Measurements from ENCODE around the gene IGSF1. TPM values are rescaled to one million over a fixed set of nuclear protein-coding genes. Genes with fewer than 3 reads are reported as not detected.
A peak's percentile ranks its signal among the peaks of the same experiment; 100 is the strongest.

IGSF1 gene
- total and polyA plus RNA-seq, 2 of the 13 experiments (the other 11 are each of a cell fraction or from before 2014, with no cell fraction given) = 58.7 to 108 TPM

DNA sequence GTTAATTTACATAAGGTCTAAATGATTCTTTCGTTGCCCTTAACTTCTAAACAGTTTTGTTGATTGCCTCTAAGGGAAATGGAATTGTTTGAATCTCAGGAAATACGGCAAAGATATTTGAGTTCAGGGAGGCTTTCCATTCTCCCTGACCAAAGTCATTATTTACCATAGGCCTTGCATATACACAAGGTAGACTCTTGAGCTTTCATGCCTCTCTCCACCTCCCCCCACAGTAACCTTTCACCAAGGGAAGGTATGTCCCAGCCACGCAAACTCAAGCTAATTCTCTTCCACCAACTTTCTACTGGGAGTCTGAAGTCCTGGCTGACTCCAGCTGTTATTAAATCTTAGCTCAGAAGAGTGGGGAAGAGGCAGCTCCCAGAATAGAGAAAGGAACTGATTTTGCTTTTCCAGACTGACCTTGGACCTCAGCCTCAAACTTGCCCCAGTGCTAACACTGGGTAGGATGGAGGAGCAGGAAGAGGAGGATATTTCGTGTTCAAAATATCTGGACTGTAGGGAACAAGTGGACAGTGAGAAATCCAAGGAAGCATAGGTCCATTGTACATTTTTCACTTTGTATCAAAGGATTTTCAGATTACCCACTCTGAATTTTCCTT is 1.4 kb downstream of the IGSF1 start:
- Histone ChIP-seq H3K4me3 (replicated peaks in 1 of 3; ENCODE audit: insufficient read depth in 1 of 3, low read depth in 2 of 3, low read length in 3 of 3) (peak overlapping the region; percentile 68 to 73 (median 72)), H3K79me2 (ENCODE audit: insufficient read depth, low read length) (no peaks in the 10 kb centered on the region), H3K36me3 (replicated peaks in 1 of 2; ENCODE audit: control insufficient read depth in 1 of 2, insufficient read depth in 2 of 2, low read length in 2 of 2) (peaks cover 1 to 20% of the 10 kb centered on the region in 2 experiments; a peak in 2 of 5 replicates), H3K9me3 (ENCODE audit: low read length) (no peaks in the 10 kb centered on the region), H3K9ac (ENCODE audit: insufficient read depth, low read depth, low read length) (peak overlapping the region; percentile 71), H3K4me2 (ENCODE audit: low read depth, low read length) (peak overlapping the region; percentile 86), H3K4me1 (ENCODE audit: insufficient read depth, low read length) (peaks cover 10% of the 10 kb centered on the region), H2AFZ (ENCODE audit: low read length) (no peak overlapping the region), H3K27me3 (ENCODE audit: control insufficient read depth in 1 of 2, insufficient read depth in 2 of 2, low read length in 2 of 2) (no peaks in the 10 kb centered on the region), H3K27ac (ENCODE audit: extremely low read length, insufficient read depth, low read length) (peak overlapping the region; percentile 87), H4K20me1 (ENCODE audit: insufficient read depth, low read length) (no peaks in the 10 kb centered on the region)
- FAIRE-seq = peak; percentile 95
- ATAC-seq = peak; percentile 88
- no TSS peak for BruUV-seq (replicated peaks)
- in situ Hi-C loops (cut with HindIII; ENCODE audit: extremely low pct_ligation_motif_present, low pct_unique_long_range_greater_than_20kb) = no loop called here
- POLR2A ChIA-PET = interaction anchor here (1.0 to 1.6 kb wide), 2 partner anchors 16 to 24 kb away, joined by 4 to 5 read pairs; no protein-coding TSS in a partner anchor
- CTCF ChIA-PET (ENCODE audit: low intra/inter-chr PET ratio, low total read pairs) = no interaction called here
- intact Hi-C loops (cut with micrococcal nuclease; ENCODE audit: unreplicated experiment) = no loop called here
- WGBS (ENCODE audit: low lambda C conversion rate) = 2% methylated on average over 3 of the region's 4 CpGs
- DNase-seq (ENCODE audit: low spot score) = peak; percentile 69
- peak in 1 of 2 experiments; percentile 67; a peak in 1 of 4 replicates for TF ChIP-seq EP300 (IDR thresholded peaks at IDR 0.05; ENCODE audit: low read depth in 2 of 2, low read length in 2 of 2)
- no peak for TF ChIP-seq EP300 (CRISPR knock-in tag; IDR thresholded peaks at IDR 0.05; ENCODE audit: borderline replicate concordance)
- TF ChIP-seq, protein P1, sequence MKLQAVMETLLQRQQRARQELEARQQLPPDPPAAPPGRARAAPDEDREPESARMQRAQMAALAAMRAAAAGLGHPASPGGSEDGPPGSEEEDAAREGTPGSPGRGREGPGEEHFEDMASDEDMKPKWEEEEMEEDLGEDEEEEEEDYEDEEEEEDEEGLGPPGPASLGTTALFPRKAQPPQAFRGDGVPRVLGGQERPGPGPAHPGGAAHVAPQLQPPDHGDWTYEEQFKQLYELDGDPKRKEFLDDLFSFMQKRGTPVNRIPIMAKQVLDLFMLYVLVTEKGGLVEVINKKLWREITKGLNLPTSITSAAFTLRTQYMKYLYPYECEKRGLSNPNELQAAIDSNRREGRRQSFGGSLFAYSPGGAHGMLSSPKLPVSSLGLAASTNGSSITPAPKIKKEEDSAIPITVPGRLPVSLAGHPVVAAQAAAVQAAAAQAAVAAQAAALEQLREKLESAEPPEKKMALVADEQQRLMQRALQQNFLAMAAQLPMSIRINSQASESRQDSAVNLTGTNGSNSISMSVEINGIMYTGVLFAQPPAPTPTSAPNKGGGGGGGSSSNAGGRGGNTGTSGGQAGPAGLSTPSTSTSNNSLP (IDR thresholded peaks at IDR 0.05; ENCODE audit: low read depth, low read length) = no peak
- no peak for TF ChIP-seq NFIB (CRISPR knock-in tag; IDR thresholded peaks at IDR 0.05; ENCODE audit: borderline replicate concordance)
- TF ChIP-seq, protein P2, sequence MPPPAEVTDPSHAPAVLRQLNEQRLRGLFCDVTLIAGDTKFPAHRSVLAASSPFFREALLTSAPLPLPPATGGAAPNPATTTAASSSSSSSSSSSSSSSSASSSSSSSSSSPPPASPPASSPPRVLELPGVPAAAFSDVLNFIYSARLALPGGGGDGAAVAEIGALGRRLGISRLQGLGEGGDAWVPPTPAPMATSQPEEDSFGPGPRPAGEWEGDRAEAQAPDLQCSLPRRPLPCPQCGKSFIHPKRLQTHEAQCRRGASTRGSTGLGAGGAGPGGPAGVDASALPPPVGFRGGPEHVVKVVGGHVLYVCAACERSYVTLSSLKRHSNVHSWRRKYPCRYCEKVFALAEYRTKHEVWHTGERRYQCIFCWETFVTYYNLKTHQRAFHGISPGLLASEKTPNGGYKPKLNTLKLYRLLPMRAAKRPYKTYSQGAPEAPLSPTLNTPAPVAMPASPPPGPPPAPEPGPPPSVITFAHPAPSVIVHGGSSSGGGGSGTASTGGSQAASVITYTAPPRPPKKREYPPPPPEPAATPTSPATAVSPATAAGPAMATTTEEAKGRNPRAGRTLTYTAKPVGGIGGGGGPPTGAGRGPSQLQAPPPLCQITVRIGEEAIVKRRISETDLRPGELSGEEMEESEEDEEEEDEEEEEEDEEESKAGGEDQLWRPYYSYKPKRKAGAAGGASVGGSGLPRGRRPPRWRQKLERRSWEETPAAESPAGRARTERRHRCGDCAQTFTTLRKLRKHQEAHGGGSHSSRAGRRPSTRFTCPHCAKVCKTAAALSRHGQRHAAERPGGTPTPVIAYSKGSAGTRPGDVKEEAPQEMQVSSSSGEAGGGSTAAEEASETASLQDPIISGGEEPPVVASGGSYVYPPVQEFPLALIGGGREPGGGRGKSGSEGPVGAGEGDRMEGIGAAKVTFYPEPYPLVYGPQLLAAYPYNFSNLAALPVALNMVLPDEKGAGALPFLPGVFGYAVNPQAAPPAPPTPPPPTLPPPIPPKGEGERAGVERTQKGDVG (CRISPR knock-in tag; IDR thresholded peaks at IDR 0.05; ENCODE audit: borderline replicate concordance) = no peak
- no peak for TF ChIP-seq HOXA7 (CRISPR knock-in tag; IDR thresholded peaks at IDR 0.05)
- TF ChIP-seq, protein P3, sequence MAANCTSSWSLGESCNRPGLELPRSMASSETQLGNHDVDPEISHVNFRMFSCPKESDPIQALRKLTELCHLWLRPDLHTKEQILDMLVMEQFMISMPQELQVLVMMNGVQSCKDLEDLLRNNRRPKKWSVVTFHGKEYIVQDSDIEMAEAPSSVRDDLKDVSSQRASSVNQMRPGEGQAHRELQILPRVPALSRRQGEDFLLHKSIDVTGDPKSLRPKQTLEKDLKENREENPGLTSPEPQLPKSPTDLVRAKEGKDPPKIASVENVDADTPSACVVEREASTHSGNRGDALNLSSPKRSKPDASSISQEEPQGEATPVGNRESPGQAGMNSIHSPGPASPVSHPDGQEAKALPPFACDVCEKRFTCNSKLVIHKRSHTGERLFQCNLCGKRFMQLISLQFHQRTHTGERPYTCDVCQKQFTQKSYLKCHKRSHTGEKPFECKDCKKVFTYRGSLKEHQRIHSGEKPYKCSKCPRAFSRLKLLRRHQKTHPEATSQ (CRISPR knock-in tag; IDR thresholded peaks at IDR 0.05; ENCODE audit: borderline replicate concordance) = no peak
- TF ChIP-seq, protein P4, sequence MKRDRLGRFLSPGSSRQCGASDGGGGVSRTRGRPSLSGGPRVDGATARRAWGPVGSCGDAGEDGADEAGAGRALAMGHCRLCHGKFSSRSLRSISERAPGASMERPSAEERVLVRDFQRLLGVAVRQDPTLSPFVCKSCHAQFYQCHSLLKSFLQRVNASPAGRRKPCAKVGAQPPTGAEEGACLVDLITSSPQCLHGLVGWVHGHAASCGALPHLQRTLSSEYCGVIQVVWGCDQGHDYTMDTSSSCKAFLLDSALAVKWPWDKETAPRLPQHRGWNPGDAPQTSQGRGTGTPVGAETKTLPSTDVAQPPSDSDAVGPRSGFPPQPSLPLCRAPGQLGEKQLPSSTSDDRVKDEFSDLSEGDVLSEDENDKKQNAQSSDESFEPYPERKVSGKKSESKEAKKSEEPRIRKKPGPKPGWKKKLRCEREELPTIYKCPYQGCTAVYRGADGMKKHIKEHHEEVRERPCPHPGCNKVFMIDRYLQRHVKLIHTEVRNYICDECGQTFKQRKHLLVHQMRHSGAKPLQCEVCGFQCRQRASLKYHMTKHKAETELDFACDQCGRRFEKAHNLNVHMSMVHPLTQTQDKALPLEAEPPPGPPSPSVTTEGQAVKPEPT (CRISPR knock-in tag; IDR thresholded peaks at IDR 0.05; ENCODE audit: low read depth) = no peak
- no peak for TF ChIP-seq ZNF451 (CRISPR knock-in tag; IDR thresholded peaks at IDR 0.05)
- TF ChIP-seq, protein P5, sequence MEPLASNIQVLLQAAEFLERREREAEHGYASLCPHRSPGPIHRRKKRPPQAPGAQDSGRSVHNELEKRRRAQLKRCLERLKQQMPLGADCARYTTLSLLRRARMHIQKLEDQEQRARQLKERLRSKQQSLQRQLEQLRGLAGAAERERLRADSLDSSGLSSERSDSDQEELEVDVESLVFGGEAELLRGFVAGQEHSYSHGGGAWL (CRISPR knock-in tag; IDR thresholded peaks at IDR 0.05) = no peak
- no peak for TF ChIP-seq ZSCAN31 (CRISPR knock-in tag; IDR thresholded peaks at IDR 0.05; ENCODE audit: low read depth)

Data from HepG2 (cell line).